Midbrain (tissue), 1 donor: ENCODE measurements around the gene VASN.
"Not testable (repeated sequence)": the region's sequence is repeated elsewhere in the genome, so short reads cannot be mapped to it uniquely, and the experiment has no call there.

ENCODE experiments used
- DNase-seq: peaks from one replicate; lab custom pipeline; 2025; lab: John Stamatoyannopoulos, UW

VASN gene

DNA sequence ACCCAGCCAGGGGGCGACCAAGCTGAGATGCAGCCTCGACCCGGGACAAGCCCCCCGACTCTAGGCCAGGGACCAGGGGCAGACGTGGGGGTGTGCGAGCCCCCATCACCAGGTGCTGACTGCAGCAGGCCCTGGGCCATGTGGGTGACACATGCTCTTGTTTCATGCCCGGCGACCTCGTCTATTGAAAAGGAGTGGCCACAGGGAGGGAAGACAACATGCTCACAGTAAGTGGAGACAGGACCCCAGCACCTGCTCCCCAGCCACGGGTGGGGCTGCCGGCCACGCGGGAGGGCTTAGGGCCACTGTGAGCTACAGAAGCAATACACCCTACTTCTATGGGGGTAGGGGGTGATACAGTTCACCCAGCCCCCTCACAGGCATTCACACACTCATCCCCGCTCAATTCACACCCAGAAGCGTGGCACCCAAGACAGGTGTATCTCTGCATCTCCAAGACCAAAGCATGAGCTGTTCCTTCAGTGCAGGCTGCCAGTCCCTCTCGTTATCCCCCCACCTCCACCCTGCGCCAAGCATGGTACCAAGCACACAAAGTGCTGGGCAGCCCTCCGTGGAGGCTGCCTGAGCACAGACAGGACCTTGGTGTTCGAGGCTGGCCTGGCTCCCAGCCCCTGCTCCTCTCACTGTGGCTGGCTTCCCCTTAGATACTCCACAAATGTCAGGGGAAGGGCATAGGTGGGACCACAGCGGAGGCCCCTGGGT, 13.6 kb downstream of the VASN start:
- no peak for DNase-seq

DNA sequence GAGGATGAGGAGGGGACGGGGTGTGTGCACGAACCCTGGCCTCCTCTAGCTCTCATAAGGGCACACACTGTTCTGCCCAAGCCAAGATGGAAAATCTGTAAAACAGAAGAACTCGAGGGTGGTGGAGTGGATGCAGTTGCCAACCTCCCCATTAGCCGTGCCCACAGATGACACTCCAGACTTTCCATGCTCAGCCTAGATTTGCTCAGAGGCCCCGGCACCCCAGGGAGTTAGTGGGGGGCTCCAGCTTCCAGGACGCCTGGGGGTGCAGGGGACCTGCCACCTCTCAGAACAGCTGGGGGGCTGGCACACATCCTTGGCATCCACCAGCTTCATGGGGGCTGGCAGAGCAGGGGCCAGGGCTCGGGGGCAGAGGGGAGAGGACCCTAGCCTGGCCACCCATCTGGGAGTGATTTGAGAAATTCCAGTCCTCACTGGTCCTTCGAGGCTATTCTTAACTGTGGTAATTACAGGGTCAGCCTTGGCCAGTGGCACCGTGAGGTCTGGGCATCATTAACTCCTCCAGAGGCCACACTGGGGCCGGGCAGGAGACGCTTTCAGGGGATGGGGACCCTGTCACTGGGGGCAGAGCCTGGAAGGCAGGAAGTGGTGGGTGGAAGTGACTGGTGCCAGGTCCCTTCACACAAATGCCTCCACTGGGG, 14.3 kb downstream of the VASN start:
- DNase-seq: no peak

GRCh38 chr16:4386451-4386805, 14.8 kb downstream of the VASN start:
- no peak for DNase-seq

DNA sequence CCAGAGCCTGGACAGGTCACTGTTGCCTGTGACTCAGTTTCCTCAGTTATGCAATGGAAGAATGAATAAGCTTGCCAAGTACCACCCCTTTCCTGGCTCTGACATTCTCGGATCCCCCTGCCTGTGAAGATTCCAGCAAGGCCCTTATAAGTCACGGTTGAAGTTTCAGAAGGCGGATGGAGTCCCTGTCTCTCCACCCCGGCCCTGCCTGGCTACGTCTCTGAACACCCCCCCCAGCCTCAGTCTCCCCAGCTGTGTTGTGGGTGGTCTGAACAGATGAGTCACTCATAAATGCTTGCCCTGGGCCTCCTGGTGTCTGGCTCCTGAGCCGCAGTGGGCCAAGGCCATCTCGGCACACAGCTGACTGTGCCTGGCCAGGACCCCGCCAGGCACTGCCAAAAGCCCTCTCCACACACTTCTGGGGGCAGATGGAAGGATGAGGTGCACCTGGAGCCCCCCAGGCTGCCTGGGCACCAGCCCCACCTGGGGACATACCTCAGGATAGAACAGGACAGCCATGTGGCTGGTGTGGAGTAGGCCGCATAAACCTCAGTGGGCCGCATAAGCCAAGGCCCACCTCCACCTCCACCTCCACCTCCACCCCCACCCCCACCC, 15.4 kb downstream of the VASN start:
- no peak for DNase-seq

DNA sequence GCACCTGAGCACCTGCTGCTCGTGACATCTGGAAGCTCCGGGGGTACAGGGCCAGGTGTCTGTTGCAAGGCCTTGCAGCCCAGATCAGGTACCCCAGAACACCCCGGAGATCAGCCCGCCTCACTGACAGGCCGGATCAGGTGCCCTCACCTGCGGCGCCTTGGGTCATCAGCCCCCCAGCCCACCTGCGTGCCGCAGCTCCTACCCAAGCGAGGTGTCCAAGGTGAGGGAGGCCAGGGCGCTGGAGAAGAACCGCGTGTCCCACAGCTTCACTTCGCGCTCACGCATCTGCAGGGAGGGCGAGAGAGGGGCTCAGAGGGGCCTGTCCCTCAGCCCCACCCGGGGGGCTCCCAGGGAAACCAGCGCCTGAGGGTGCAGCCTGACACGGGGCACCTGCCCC, 16.1 kb downstream of the VASN start:
- no peak for DNase-seq

DNA sequence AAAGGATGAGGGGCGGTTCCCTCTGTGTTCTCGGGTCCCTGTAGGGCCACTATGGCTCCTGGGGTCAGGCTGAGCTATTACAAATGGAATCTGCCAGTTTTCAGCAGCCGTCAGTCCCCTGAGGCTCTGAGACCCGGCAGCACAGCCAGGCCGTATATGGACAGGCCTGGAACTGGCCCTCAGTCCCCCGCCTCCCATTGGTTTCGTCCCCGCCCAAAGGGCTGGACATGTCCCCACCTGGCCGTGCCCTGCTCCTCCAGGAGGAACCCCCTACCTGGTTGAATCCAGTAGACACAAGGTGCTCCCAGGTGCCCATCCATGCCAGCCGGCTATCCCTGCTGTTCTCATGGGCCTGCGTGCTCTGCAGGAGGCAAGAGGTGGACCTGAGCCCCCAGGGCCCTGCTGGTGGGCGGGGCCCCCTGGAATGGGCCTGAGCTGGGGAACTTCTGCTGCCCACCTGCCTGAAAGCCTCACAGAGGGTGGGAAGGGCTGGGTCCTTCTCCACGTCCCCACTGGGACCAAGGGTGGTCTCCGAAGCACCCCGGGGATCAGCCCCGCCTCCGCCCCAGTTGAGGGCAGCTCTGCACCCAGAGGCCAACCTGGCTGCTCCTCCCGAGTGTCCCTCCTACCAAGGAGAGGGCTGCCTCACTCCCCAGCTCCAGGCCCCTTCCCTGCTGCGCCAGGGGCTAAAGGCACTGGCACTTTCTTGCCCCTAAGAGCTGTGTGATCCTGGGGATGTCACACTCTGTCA, 16.8 kb downstream of the VASN start:
- no peak for DNase-seq

GRCh38 chr16:4389051-4389955, 17.7 kb downstream of the VASN start:
- no peak for DNase-seq

- DNase-seq: no peak
Measured at GRCh38 chr16:4390266-4391260, 18.9 kb downstream of the VASN start.

DNA sequence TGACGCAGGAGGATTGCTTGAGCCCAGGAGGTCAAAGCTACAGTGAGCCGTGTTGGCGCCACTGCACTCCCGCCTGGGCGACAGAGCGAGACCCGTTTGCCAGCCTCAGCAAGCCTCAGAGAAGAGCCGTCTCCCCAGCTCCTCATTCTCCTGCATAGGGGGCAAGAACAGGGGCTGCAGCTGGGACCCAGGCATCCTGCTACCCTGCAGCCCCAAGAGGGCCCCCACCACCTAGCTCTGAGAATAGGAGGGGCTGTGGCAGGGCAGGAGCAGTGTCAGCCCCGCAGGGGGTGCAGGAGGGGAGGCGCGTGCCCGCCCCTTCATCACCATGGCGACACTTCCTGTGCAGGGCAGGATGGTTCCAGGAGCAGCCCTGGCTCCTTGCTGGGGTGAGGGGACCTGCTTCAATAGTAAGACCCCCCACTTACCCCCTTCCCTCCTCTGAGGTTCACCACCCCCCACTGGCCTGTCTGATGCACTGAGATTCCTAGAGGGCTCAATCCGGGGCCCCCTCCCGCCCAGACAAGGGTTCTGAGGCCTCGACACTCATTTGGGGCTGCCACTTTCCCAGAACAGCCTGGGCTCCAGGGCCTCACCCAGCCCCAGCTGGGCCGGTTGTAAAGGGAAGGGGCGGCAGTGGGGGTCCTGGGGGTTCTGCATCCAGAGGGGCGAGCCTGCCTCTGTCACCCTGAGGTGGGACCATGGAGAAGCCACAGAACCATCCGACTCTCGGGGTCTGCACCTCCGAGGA, 20.2 kb downstream of the VASN start:
- no peak for DNase-seq

DNA sequence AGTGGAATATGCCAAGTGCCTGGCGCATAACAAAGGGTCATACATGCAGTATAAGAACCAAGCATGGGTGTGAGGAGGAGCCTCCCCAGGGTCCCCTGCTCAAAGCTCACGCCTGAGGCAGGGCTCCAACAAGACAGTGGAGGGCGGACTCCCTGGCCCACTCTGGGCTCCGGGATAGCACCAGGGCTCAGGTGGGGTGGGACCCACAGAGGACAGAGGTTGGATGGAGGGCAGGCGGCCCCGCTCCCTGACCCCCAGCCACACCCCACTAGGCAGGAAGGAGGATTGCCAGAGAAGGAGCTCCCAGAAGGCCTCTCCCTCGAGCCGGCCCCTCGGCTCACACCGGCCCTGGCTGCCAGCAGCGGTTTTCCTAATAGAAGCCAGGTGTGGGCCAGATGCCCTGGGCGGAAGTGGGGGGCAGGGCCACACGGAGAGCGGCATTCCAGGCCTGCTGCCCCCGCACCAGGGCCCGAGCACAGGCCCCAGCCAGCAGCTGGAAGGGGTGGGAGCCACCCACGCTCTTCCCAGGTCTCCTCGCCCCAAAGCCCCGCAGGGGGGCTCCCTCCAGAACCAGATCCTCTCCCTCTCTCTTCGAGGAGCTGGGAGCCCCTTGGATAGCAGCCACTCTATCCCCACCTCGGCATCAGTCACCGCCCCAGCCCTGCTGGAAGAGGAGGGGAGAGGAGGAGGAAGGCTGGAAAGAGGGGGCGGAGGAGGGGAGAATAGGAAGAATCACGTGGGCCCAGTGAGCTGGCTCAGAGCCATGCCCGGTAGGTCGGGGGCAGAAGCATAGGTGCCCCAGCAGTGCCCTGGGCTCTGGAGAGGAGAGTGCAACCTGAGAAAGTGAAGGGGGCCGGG, 21.0 kb downstream of the VASN start:
- no peak for DNase-seq

DNA sequence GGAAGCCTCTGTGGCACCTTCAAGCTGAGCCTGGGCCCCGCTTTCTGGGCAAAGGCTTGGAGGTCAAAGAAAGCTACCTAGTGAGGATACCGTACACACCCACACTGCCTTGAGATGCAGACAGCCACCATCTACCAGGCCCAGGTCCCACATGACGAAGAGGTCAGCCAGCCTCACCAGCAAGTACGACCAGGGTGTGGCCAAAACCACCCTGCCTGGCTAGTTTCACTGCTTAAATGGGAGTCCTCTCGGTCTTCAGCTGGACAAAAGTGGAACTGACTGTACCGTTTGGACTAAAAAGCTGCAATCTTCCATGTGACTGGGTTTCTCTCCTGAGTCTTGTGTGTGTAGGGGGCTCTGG, 21.6 kb downstream of the VASN start:
- no peak for DNase-seq

- not testable (repeated sequence) for DNase-seq
Measured at GRCh38 chr16:4393850-4394249, 22.2 kb downstream of the VASN start.

GRCh38 chr16:4395055-4395726, 23.5 kb downstream of the VASN start:
- no peak for DNase-seq

- DNase-seq: no peak
Measured at GRCh38 chr16:4399001-4399730, 27.5 kb downstream of the VASN start.

GRCh38 chr16:4401094-4401501, 29.4 kb downstream of the VASN start:
- DNase-seq: no peak

DNA sequence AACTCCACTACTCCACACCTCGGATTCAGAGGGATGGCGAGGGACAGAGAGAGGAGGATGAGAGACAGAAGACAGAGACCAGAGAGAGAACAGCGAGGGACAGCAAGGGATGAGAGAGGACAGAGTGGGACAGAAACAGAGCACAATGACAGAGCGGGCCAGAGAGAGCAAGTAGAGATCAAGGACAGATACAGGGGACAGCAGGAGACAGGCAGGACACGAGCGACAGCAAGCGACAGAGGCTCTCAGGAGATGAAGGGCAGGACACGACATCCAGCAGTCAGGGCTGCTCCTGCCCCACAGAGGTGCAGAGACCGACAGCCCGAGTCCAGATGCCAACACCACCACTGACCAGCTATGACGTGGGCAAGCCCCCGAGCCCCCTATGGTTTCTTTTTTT, 29.9 kb downstream of the VASN start:
- DNase-seq: no peak

GRCh38 chr16:4402439-4403132, 30.9 kb downstream of the VASN start:
- DNase-seq: peak; percentile 83
